NCI-H2029 (cell line): ENCODE data around the gene CNIH2.

ENCODE experiments used
- DNase-seq: peaks from one replicate; lab custom pipeline; 2025; lab: John Stamatoyannopoulos, UW

Gene CNIH2

GRCh38 chr11:66331542-66332370 is 53.8 kb downstream of the CNIH2 start:
- no peak for DNase-seq

DNA sequence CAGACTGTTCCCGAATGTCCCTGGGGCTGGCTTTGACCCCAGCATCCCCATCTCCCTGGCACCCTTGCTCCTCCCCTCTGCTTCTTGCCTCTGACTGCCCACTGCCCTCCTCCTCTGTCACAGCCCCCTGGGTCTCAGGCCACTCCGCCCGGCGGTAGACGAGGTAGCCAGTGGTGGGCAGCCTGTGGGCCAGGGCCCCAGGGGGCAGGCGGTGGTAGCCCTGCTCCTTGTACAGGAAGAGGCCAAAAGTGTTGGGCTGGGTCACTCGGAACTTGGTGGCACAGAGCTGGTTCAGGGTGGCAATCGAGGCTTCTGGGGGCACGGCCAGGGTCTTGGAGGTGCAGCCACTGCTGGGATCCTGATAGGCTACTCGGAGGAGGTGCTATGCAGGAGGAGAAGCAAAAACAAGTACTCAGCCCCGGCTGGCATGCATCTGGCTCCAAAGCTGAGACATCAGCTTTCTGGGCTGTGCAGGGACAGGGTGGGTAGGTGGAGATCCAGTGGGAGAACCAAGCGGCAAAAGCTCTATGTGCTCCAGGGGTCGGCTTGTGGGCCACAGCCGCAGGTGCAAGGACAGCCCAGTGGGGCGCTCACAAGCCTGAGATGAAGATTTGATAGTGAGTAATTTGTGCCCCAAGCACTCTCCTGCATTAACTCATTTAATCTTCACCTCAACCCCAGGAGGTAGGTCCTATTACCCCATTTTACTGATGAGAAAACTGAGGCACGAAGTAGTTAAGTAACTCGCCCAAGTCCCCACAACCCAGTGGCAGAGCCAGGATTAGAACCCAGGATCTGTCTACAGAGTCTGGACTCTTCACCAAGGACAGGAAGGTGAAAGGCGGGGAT is 54.6 kb downstream of the CNIH2 start:
- DNase-seq: no peak

- DNase-seq: no peak
Observed at GRCh38 chr11:66333220-66333877, 55.4 kb downstream of the CNIH2 start.
